Osteoblast (primary cell): ENCODE data around the gene HAGHL. TPM values are rescaled to one million over a fixed set of nuclear protein-coding genes. Genes with fewer than 3 reads are reported as not detected.

Experiments used
- DNase-seq: peaks from one replicate; pipeline ENCODE4 v3.0.0; 2011; ENCODE audit warnings: low spot score, mixed read lengths; ENCODE audit not compliant: insufficient read length; ENCODE audit errors: missing footprints
- H2AFZ ChIP-seq: 2 replicates; pipeline ENCODE4 v1.6.0; 2011; ENCODE audit warnings: mild to moderate bottlenecking, low read length
- H3K27ac ChIP-seq: 2 replicates; pipeline ENCODE4 v1.5.1; 2011; ENCODE audit warnings: mild to moderate bottlenecking, low read depth, low read length, moderate library complexity
- H3K27me3 ChIP-seq: 2 replicates; pipeline ENCODE4 v1.6.0; 2012; ENCODE audit warnings: mild to moderate bottlenecking, control low read depth, inconsistent platforms, low read length, moderate library complexity; ENCODE audit not compliant: insufficient read depth
- H3K36me3 ChIP-seq: 2 replicates; pipeline ENCODE4 v1.5.1; 2011; ENCODE audit warnings: mild to moderate bottlenecking, low read length, control low read depth, moderate library complexity; ENCODE audit not compliant: insufficient read depth
- H3K4me1 ChIP-seq: 2 replicates; pipeline ENCODE4 v1.5.1; 2011; ENCODE audit warnings: mild to moderate bottlenecking, low read length, control low read depth, moderate library complexity; ENCODE audit not compliant: insufficient read depth
- H3K4me2 ChIP-seq: 2 replicates; pipeline ENCODE4 v1.6.0; 2011; ENCODE audit warnings: mild to moderate bottlenecking, low read length; ENCODE audit not compliant: insufficient read depth
- H3K4me3 ChIP-seq: fragments of 200-600 bp; sonication (generic); 3 replicates; pipeline ENCODE4 v1.5.1; 2012; ENCODE audit warnings: mild to moderate bottlenecking, low read length, inconsistent platforms; ENCODE audit not compliant: insufficient read depth
- H3K79me2 ChIP-seq: 2 replicates; pipeline ENCODE4 v1.6.0; 2012; ENCODE audit warnings: mild to moderate bottlenecking, low read length, control low read depth, inconsistent platforms; ENCODE audit not compliant: insufficient read depth
- H3K9me3 ChIP-seq: 2 replicates; pipeline ENCODE4 v1.5.1; 2011; ENCODE audit warnings: low read depth, low read length, control low read depth
- H4K20me1 ChIP-seq: 2 replicates; pipeline ENCODE4 v1.6.0; 2012; ENCODE audit warnings: mild to moderate bottlenecking, low read length, control low read depth; ENCODE audit not compliant: insufficient read depth
- CTCF ChIP-seq: IDR thresholded peaks from 2 replicates; pipeline ENCODE4 v1.5.1; 2011; ENCODE audit warnings: mild to moderate bottlenecking, low read depth, low read length, moderate library complexity; ENCODE audit errors: extremely low read depth
- total RNA-seq: library from RNA; depleted of rRNA; stranded (reverse); fragments of >200 nt; gene quantifications from 2 replicates; pipeline ENCODE4 v1.2.3, GENCODE V29; 2012

HAGHL gene
- total RNA-seq, 1 donor, result 16.3 TPM

GRCh38 chr16:724188-725040 lies 2.5 kb upstream of the HAGHL start:
- no peak for DNase-seq
- Histone ChIP-seq H4K20me1 (peaks cover 7% of the 10 kb centered on the region), H3K9me3 (no peaks in the 10 kb centered on the region), H3K79me2 (no peaks in the 10 kb centered on the region), H2AFZ (no peak overlapping the region), H3K4me3 (no peak overlapping the region), H3K4me2 (no peak overlapping the region), H3K4me1 (peaks cover 16% of the 10 kb centered on the region), H3K27me3 (no peaks in the 10 kb centered on the region), H3K27ac (no peak overlapping the region), H3K36me3 (no peaks in the 10 kb centered on the region)
- TF ChIP-seq CTCF, result no peak

- Histone ChIP-seq H3K4me3 (no peak overlapping the region), H3K79me2 (no peaks in the 10 kb centered on the region), H4K20me1 (peaks cover 7% of the 10 kb centered on the region), H3K27ac (no peak overlapping the region), H3K4me1 (peaks cover 14% of the 10 kb centered on the region), H3K4me2 (no peak overlapping the region), H3K9me3 (no peaks in the 10 kb centered on the region), H2AFZ (no peak overlapping the region), H3K36me3 (no peaks in the 10 kb centered on the region), H3K27me3 (no peaks in the 10 kb centered on the region)
- TF ChIP-seq CTCF, result no peak
- DNase-seq, result no peak
Measured at GRCh38 chr16:725041-725376, 1.9 kb upstream of the HAGHL start.

- H3K4me3 ChIP-seq, result no peak overlapping the region
- no peak for DNase-seq
- no peak overlapping the region for H3K27ac ChIP-seq
- no peaks in the 10 kb centered on the region for H3K36me3 ChIP-seq
- peaks cover 7% of the 10 kb centered on the region for H4K20me1 ChIP-seq
- no peak overlapping the region for H2AFZ ChIP-seq
- no peak for TF ChIP-seq CTCF
- no peaks in the 10 kb centered on the region for H3K9me3 ChIP-seq
- no peaks in the 10 kb centered on the region for H3K79me2 ChIP-seq
- peaks cover 8% of the 10 kb centered on the region for H3K4me1 ChIP-seq
- no peak overlapping the region for H3K4me2 ChIP-seq
- no peaks in the 10 kb centered on the region for H3K27me3 ChIP-seq
Measured at GRCh38 chr16:725463-726187, 1.3 kb upstream of the HAGHL start.

- Histone ChIP-seq H2AFZ (no peak overlapping the region), H4K20me1 (peaks cover 7% of the 10 kb centered on the region)
Measured at GRCh38 chr16:726188-726437, 793 bp upstream of the HAGHL start.

More at GRCh38 chr16:726188-726437, 793 bp upstream of the HAGHL start:
- Histone ChIP-seq H3K9me3 (no peaks in the 10 kb centered on the region), H3K27me3 (no peaks in the 10 kb centered on the region), H3K4me2 (no peak overlapping the region), H3K4me3 (no peak overlapping the region), H3K4me1 (peaks cover 8% of the 10 kb centered on the region), H3K79me2 (no peaks in the 10 kb centered on the region), H3K27ac (no peak overlapping the region), H3K36me3 (no peaks in the 10 kb centered on the region)
- no peak for DNase-seq
- no peak for TF ChIP-seq CTCF
